GM19043 (cell line): ENCODE results near the gene ACSL5.

ENCODE experiments used
- ATAC-seq: cut with Tn5 transposase; IDR thresholded peaks from one replicate; pipeline ENCODE4 v1.9.1; 2021; ENCODE audit warnings: low read depth; ENCODE audit not compliant: unreplicated experiment

The ACSL5 gene, protein sequence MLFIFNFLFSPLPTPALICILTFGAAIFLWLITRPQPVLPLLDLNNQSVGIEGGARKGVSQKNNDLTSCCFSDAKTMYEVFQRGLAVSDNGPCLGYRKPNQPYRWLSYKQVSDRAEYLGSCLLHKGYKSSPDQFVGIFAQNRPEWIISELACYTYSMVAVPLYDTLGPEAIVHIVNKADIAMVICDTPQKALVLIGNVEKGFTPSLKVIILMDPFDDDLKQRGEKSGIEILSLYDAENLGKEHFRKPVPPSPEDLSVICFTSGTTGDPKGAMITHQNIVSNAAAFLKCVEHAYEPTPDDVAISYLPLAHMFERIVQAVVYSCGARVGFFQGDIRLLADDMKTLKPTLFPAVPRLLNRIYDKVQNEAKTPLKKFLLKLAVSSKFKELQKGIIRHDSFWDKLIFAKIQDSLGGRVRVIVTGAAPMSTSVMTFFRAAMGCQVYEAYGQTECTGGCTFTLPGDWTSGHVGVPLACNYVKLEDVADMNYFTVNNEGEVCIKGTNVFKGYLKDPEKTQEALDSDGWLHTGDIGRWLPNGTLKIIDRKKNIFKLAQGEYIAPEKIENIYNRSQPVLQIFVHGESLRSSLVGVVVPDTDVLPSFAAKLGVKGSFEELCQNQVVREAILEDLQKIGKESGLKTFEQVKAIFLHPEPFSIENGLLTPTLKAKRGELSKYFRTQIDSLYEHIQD

DNA sequence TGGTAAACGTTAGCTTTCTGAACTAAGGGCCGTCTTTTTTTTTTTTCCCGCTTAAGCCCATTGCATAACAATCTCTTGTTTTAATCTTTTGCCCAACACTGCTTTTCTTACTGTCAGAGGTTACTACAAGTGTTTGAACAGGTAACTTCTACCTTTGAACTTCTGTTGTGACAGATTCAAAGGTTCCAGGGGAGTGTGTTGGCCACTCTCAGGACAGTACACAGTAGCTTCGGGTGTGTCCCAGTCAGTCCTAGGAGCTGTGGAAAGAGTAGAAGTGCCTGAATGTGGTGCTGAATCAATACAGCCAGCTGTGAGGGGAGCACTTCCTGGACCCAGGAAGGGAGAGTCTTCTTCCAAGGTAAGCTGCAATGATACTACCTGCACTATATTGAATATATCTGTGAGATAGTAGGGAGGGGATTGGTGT is at the start of gene ACSL5:
Gene ACSL5, plus strand, starts transcription at position 205 of the 427 bp plus-strand sequence. CDS start 20,831 bp downstream, outside the sequence.
- ATAC-seq: no peak

GRCh38 chr10:112327678-112328077 is 46.2 kb upstream of the ACSL5 start:
- ATAC-seq: no peak

- no peak for ATAC-seq
Measured at GRCh38 chr10:112330162-112330561, 43.8 kb upstream of the ACSL5 start.

GRCh38 chr10:112330607-112331160 is 43.2 kb upstream of the ACSL5 start:
- ATAC-seq: no peak

DNA sequence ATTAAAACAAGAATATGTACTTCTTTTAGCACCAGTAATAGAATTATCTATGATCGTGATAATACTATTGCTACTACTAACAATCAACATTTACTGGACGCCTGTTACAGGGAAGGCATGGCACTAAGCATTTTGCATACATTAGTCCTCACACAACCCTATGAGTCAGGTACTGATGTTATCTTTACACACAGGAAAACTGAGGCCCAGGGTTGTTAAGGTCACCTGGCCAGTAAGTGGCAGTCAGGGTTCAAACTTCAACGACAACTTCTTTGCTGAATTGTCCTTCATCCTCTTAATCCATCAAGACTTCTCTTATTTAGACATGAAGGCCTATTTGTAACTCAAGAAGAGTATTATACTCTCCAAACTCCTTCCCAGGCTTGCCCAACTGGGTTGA is 41.9 kb upstream of the ACSL5 start:
- no peak for ATAC-seq

- no peak for ATAC-seq
Measured at GRCh38 chr10:112332509-112333228, 41.2 kb upstream of the ACSL5 start.

GRCh38 chr10:112333452-112333851 is 40.5 kb upstream of the ACSL5 start:
- ATAC-seq: no peak

- ATAC-seq: no peak
Measured at GRCh38 chr10:112335111-112335867, 38.6 kb upstream of the ACSL5 start.

GRCh38 chr10:112335868-112336265 is 38.0 kb upstream of the ACSL5 start:
- no peak for ATAC-seq

- ATAC-seq: no peak
Measured at GRCh38 chr10:112336556-112337201, 37.2 kb upstream of the ACSL5 start.

- no peak for ATAC-seq
Measured at GRCh38 chr10:112338957-112339356, 35.0 kb upstream of the ACSL5 start.

DNA sequence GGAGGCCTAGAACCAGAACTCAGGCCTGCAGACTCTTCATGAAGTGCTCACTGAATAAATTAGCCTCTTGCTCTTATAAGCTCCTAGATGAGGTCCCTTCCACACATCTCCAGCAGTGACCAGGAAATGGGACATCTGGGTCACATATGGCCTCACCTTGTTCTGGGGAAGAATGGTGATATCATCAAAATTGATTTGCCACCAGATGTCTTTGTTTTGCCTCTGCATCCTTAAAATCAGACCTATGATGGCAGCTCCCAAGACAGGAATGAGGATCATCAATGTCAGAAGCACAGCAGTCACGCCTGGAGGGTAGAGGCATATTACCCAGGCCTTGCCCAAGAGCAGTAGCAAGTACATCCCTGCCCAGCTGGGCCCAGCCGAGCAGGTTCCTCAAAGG is 33.3 kb upstream of the ACSL5 start:
- no peak for ATAC-seq

- no peak for ATAC-seq
Measured at GRCh38 chr10:112343056-112343806, 30.7 kb upstream of the ACSL5 start.

GRCh38 chr10:112344261-112344660 is 29.7 kb upstream of the ACSL5 start:
- no peak for ATAC-seq

DNA sequence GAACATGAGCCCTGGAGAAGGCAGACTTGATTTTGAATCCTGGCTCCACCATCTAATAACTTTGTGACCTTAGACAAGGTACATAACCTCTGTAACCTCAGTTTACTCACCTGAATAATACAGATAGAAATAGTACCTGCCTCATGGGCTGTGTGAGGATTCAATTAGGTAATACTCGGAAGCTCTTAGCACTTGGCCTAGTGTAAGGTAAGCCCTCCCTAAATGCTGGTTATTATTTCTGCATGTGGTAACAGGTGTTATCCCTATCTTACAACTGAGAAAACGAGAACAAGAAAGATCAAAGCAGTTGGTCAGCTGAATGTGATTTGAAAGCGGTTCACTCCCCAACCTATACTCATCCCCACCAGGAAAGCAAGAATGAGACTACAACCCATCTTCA is 28.7 kb upstream of the ACSL5 start:
- no peak for ATAC-seq

DNA sequence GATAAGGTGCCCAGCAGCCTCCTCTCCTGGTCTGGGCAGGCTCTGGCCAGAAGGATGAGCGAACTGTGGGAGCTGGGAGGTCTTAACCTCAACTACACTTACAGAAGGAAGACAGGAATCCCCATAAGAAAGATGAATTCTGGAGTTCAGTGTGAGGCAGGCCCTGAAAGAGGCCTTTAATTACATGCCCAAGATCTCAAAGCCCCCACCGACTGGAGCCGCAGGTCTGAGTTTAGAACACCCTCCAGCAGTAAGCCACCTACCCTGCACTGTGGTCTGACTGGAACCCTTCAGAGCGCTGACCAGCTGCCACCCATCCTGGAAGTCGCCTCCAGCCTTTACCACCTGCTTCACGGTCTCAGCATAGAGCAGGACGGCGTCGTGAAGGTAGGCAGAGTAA is 28.2 kb upstream of the ACSL5 start:
- no peak for ATAC-seq

- no peak for ATAC-seq
Measured at GRCh38 chr10:112346774-112347173, 27.1 kb upstream of the ACSL5 start.

- no peak for ATAC-seq
Measured at GRCh38 chr10:112347709-112348671, 25.9 kb upstream of the ACSL5 start.
